Stimulated activated memory B cell treated with anti-CD40 and anti-IgM and Interleukin-4, amounts not matched to agents 10 μg/mL and 1 μg/mL and 100 μg/mL, for 72 hours (primary cell): ENCODE data around the gene PRKG2.

ENCODE experiments used
- ATAC-seq: fragments of 150-1000 bp; cut with Tn5 transposase; 2 replicates; pipeline ENCODE4 v1.10.0; 2021
- H3K27ac Mint-ChIP-seq: one replicate; pipeline ENCODE4 v1.8.0; 2022; ENCODE audit warnings: mild to moderate bottlenecking, mixed read lengths
- H3K27me3 Mint-ChIP-seq: one replicate; pipeline ENCODE4 v1.8.0; 2022; ENCODE audit warnings: mixed read lengths
- H3K36me3 Mint-ChIP-seq: one replicate; pipeline ENCODE4 v1.8.0; 2022; ENCODE audit warnings: mixed read lengths
- H3K4me1 Mint-ChIP-seq: one replicate; pipeline ENCODE4 v1.8.0; 2022; ENCODE audit warnings: mixed read lengths
- H3K4me3 Mint-ChIP-seq: one replicate; pipeline ENCODE4 v1.8.0; 2022; ENCODE audit warnings: mild to moderate bottlenecking, moderate library complexity, mixed read lengths
- H3K9me3 Mint-ChIP-seq: one replicate; pipeline ENCODE4 v1.8.0; 2022; ENCODE audit warnings: mixed read lengths

PRKG2 gene

GRCh38 chr4:81058621-81059020 is 156.4 kb downstream of the PRKG2 start:
- Mint-ChIP-seq H3K4me1 (peaks cover 6% of the 10 kb centered on the region), H3K27me3 (no peaks in the 10 kb centered on the region), H3K36me3 (no peaks in the 10 kb centered on the region), H3K4me3 (no peak overlapping the region), H3K9me3 (no peaks in the 10 kb centered on the region), H3K27ac (no peak overlapping the region)
- no peak for ATAC-seq

- no peak overlapping the region for H3K27ac Mint-ChIP-seq
- H3K27me3 Mint-ChIP-seq: no peaks in the 10 kb centered on the region
- no peaks in the 10 kb centered on the region for H3K9me3 Mint-ChIP-seq
- ATAC-seq: peak; percentile 98
- no peaks in the 10 kb centered on the region for H3K36me3 Mint-ChIP-seq
- peaks cover 14% of the 10 kb centered on the region for H3K4me1 Mint-ChIP-seq
- no peak overlapping the region for H3K4me3 Mint-ChIP-seq
These were observed 162.6 kb downstream of the PRKG2 start for GRCh38 chr4:81052119-81053068.

- Mint-ChIP-seq H3K36me3 (no peaks in the 10 kb centered on the region), H3K27ac (no peak overlapping the region), H3K9me3 (no peaks in the 10 kb centered on the region), H3K4me3 (no peak overlapping the region), H3K27me3 (peaks cover 13% of the 10 kb centered on the region), H3K4me1 (peaks cover 14% of the 10 kb centered on the region)
- ATAC-seq: no peak
These were observed 165.1 kb downstream of the PRKG2 start for GRCh38 chr4:81049907-81050306.

- ATAC-seq: no peak
- Mint-ChIP-seq H3K36me3 (no peaks in the 10 kb centered on the region), H3K9me3 (no peaks in the 10 kb centered on the region), H3K4me1 (peaks cover 14% of the 10 kb centered on the region), H3K27ac (no peak overlapping the region), H3K4me3 (no peak overlapping the region), H3K27me3 (peaks cover 13% of the 10 kb centered on the region)
These were observed 165.7 kb downstream of the PRKG2 start for GRCh38 chr4:81049330-81049729.

- Mint-ChIP-seq H3K9me3 (no peaks in the 10 kb centered on the region), H3K4me1 (peaks cover 16% of the 10 kb centered on the region), H3K4me3 (no peak overlapping the region), H3K36me3 (no peaks in the 10 kb centered on the region), H3K27ac (no peak overlapping the region), H3K27me3 (peaks cover 13% of the 10 kb centered on the region)
- ATAC-seq: no peak
These were observed 172.2 kb downstream of the PRKG2 start for GRCh38 chr4:81042578-81043365.

- H3K4me3 Mint-ChIP-seq: no peak overlapping the region
- peaks cover 16% of the 10 kb centered on the region for H3K4me1 Mint-ChIP-seq
- H3K9me3 Mint-ChIP-seq: no peaks in the 10 kb centered on the region
- no peaks in the 10 kb centered on the region for H3K27me3 Mint-ChIP-seq
- H3K36me3 Mint-ChIP-seq: no peaks in the 10 kb centered on the region
- H3K27ac Mint-ChIP-seq: no peak overlapping the region
- ATAC-seq: no peak
These were observed 174.9 kb downstream of the PRKG2 start for GRCh38 chr4:81040012-81040659.

- ATAC-seq: peak; percentile 63
- no peak overlapping the region for H3K4me3 Mint-ChIP-seq
- H3K36me3 Mint-ChIP-seq: no peaks in the 10 kb centered on the region
These were observed 175.6 kb downstream of the PRKG2 start for GRCh38 chr4:81039351-81039972.

GRCh38 chr4:81038636-81039350 is 176.2 kb downstream of the PRKG2 start:
- Mint-ChIP-seq H3K36me3 (no peaks in the 10 kb centered on the region), H3K27ac (no peak overlapping the region), H3K27me3 (no peaks in the 10 kb centered on the region), H3K4me1 (peaks cover 16% of the 10 kb centered on the region), H3K9me3 (no peaks in the 10 kb centered on the region), H3K4me3 (no peak overlapping the region)
- no peak for ATAC-seq

More at GRCh38 chr4:81039351-81039972, 175.6 kb downstream of the PRKG2 start:
- Mint-ChIP-seq H3K4me1 (peaks cover 16% of the 10 kb centered on the region), H3K27ac (no peak overlapping the region), H3K9me3 (no peaks in the 10 kb centered on the region), H3K27me3 (no peaks in the 10 kb centered on the region)
